Hepatocyte (in vitro differentiated cells): Measurements from ENCODE around the gene IL9R.
"Not testable (repeated sequence)": the region's sequence is repeated elsewhere in the genome, so short reads cannot be mapped to it uniquely, and the experiment has no call there.

Source experiments
- EZH2 ChIP-seq: fragments of 200-600 bp; sonication (generic); IDR thresholded peaks from 2 replicates; pipeline ENCODE4 v1.6.1; 2016; ENCODE audit warnings: antibody characterized with exemption, mild to moderate bottlenecking, borderline replicate concordance
- EZH2phosphoT487 ChIP-seq: fragments of 200-600 bp; sonication (generic); IDR thresholded peaks from one replicate; pipeline ENCODE4 v1.6.1; 2018; ENCODE audit warnings: antibody characterized with exemption, mild to moderate bottlenecking, low read depth, moderate library complexity; ENCODE audit not compliant: unreplicated experiment, severe bottlenecking
- TF ChIP-seq, protein P1 (sequence below): fragments of 200-600 bp; sonication (generic); IDR thresholded peaks from 2 replicates; pipeline ENCODE4 v1.5.1; 2016; ENCODE audit warnings: antibody characterized with exemption, mild to moderate bottlenecking; ENCODE audit not compliant: poor library complexity

DNA sequence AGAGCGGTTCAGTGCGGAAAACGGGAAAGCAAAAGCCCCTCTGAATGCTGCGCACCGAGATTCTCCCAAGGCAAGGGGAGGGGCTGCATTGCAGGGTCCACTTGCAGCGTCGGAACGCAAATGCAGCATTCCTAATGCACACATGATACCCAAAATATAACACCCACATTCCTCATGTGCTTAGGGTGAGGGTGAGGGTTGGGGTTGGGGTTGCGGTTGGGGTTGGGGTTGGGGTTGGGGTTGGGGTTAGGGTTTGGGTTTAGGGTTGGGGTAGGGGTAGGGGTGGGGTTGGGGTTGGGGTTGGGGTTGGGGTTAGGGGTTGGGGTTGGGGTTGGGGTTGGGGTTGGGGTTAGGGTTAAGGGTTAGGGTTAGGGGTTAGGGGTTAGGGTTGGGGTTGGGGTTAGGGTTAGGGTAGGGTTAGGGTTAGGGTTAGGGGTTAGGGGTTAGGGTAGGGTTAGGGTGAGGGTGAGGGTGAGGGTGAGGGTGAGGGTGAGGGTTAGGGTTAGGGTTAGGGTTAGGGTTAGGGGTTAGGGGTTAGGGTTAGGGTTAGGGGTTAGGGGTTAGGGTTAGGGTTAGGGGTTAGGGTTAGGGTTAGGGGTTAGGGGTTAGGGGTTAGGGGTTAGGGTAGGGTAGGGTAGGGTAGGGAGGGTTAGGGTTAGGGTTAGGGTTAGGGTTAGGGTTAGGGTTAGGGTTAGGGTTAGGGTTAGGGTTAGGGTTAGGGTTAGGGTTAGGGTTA is 32.4 kb downstream of the IL9R start:
- TF ChIP-seq, protein P1, sequence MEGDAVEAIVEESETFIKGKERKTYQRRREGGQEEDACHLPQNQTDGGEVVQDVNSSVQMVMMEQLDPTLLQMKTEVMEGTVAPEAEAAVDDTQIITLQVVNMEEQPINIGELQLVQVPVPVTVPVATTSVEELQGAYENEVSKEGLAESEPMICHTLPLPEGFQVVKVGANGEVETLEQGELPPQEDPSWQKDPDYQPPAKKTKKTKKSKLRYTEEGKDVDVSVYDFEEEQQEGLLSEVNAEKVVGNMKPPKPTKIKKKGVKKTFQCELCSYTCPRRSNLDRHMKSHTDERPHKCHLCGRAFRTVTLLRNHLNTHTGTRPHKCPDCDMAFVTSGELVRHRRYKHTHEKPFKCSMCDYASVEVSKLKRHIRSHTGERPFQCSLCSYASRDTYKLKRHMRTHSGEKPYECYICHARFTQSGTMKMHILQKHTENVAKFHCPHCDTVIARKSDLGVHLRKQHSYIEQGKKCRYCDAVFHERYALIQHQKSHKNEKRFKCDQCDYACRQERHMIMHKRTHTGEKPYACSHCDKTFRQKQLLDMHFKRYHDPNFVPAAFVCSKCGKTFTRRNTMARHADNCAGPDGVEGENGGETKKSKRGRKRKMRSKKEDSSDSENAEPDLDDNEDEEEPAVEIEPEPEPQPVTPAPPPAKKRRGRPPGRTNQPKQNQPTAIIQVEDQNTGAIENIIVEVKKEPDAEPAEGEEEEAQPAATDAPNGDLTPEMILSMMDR, result not testable (repeated sequence)
- not testable (repeated sequence) for TF ChIP-seq EZH2, EZH2phosphoT487
